DND-41 (cell line): ENCODE results near the gene UBA3.

Experiments
- CTCF ChIP-seq: IDR thresholded peaks from 2 replicates; pipeline ENCODE4 v1.5.1; 2012; ENCODE audit warnings: borderline replicate concordance, low read length, moderate library complexity, mild to moderate bottlenecking; ENCODE audit not compliant: poor library complexity, severe bottlenecking; ENCODE audit errors: extremely low read depth
- EZH2 ChIP-seq: IDR thresholded peaks from 3 replicates; pipeline ENCODE4 v1.6.1; 2012; ENCODE audit warnings: borderline replicate concordance, low read depth, mild to moderate bottlenecking, moderate library complexity, low read length, inconsistent platforms; ENCODE audit not compliant: severe bottlenecking

GRCh38 chr3:69087030-69087791 lies 7.0 kb upstream of the UBA3 start:
- TF ChIP-seq CTCF (no peak), EZH2 (no peak)
